IMR-90 (cell line): ENCODE data around the gene ADAMTS19. TPM values are rescaled to one million over a fixed set of nuclear protein-coding genes. Genes with fewer than 3 reads are reported as not detected.
"Not testable (repeated sequence)": the region's sequence is repeated elsewhere in the genome, so short reads cannot be mapped to it uniquely, and the experiment has no call there.

Source experiments
- ATAC-seq: fragments of 200-7000 bp; cut with Tn5 transposase; 2 replicates; pipeline ENCODE4 v1.9.1; 2020; ENCODE audit warnings: low read depth, mild to moderate bottlenecking, moderate library complexity
- BruUV-seq: library from RNA; stranded (reverse); fragments of 400-500 nt; replicated peaks from 2 replicates; lab custom pipeline; 2021; lab: Mats Ljungman, UMichigan
- CTCF ChIA-PET: fragments of 300-600 bp; formaldehyde crosslinking; extraction: SDS; loops from one replicate; lab custom pipeline; 2021; ENCODE audit warnings: antibody characterized with exemption; lab: Yijun Ruan, JAX
- POLR2A ChIA-PET: fragments of 300-600 bp; sonication (Branson Sonifier 250); formaldehyde crosslinking; loops from one replicate; lab custom pipeline; 2022; ENCODE audit warnings: antibody characterized with exemption; ENCODE audit not compliant: unreplicated experiment; lab: Charles Lee
- DNase-seq: peaks from one replicate; pipeline ENCODE4 v3.0.0; 2013
- H2AFZ ChIP-seq: replicated peaks from 2 replicates; pipeline ENCODE3; 2013; ENCODE audit warnings: low read length, mild to moderate bottlenecking; ENCODE audit not compliant: poor library complexity
- H2AK5ac ChIP-seq: 2 replicates; pipeline ENCODE4 v1.6.1; 2013; ENCODE audit warnings: low read depth, low read length, inconsistent platforms
- H2AK9ac ChIP-seq: replicated peaks from 2 replicates; pipeline ENCODE3; 2013; ENCODE audit warnings: mild to moderate bottlenecking, low read depth, low read length, moderate library complexity; ENCODE audit not compliant: poor library complexity
- H2BK120ac ChIP-seq: 2 replicates; pipeline ENCODE4 v1.6.1; 2013; ENCODE audit warnings: low read depth, low read length, inconsistent platforms
- H2BK15ac ChIP-seq: 3 replicates; pipeline ENCODE4 v1.6.1; 2013; ENCODE audit warnings: low read depth, low read length, inconsistent platforms
- H2BK20ac ChIP-seq: 2 replicates; pipeline ENCODE4 v1.6.1; 2013; ENCODE audit warnings: low read depth, mild to moderate bottlenecking, inconsistent platforms, low read length, moderate library complexity
- H2BK5ac ChIP-seq: 2 replicates; pipeline ENCODE4 v1.6.1; 2013; ENCODE audit warnings: mild to moderate bottlenecking, low read depth, low read length, inconsistent platforms; ENCODE audit not compliant: poor library complexity, severe bottlenecking
- H3K14ac ChIP-seq: replicated peaks from 2 replicates; pipeline ENCODE4 v1.6.1; 2013; ENCODE audit warnings: low read depth, low read length, inconsistent platforms
- H3K18ac ChIP-seq: 2 replicates; pipeline ENCODE4 v1.6.1; 2013; ENCODE audit warnings: low read depth, low read length, control low read depth
- H3K23ac ChIP-seq: 2 replicates; pipeline ENCODE4 v1.6.1; 2013; ENCODE audit warnings: low read depth, low read length, inconsistent platforms
- H3K27ac ChIP-seq: 2 replicates; pipeline ENCODE4 v1.5.1; 2013; ENCODE audit warnings: mild to moderate bottlenecking, control low read depth, low read length; ENCODE audit not compliant: insufficient read depth
- H3K27me3 ChIP-seq: 2 replicates; pipeline ENCODE4 v1.6.1; 2013; ENCODE audit warnings: low read length; ENCODE audit not compliant: control insufficient read depth, insufficient read depth
- H3K36me3 ChIP-seq: 2 replicates; pipeline ENCODE4 v1.6.1; 2013; ENCODE audit warnings: low read length, mixed read lengths; ENCODE audit not compliant: control insufficient read depth, insufficient read depth
- H3K4ac ChIP-seq: 2 replicates; pipeline ENCODE4 v1.6.1; 2013; ENCODE audit warnings: low read depth, low read length, inconsistent platforms
- H3K4me1 ChIP-seq: 2 replicates; pipeline ENCODE4 v1.6.1; 2013; ENCODE audit warnings: low read length, mixed read lengths; ENCODE audit not compliant: control insufficient read depth, insufficient read depth
- H3K4me2 ChIP-seq: 2 replicates; pipeline ENCODE4 v1.6.1; 2013; ENCODE audit warnings: low read depth, mild to moderate bottlenecking, control low read depth, low read length, moderate library complexity
- H3K4me3 ChIP-seq: 2 replicates; pipeline ENCODE4 v1.5.1; 2013; ENCODE audit warnings: low read depth, mild to moderate bottlenecking, control low read depth, low read length, moderate library complexity; ENCODE audit not compliant: insufficient read depth
- H3K56ac ChIP-seq: 2 replicates; pipeline ENCODE4 v1.6.1; 2013; ENCODE audit warnings: low read length, inconsistent platforms; ENCODE audit not compliant: insufficient read depth; ENCODE audit errors: extremely low read depth
- H3K79me1 ChIP-seq, 2 experiments: 2 replicates each; pipeline ENCODE4 v1.6.1; 2013; ENCODE audit warnings: low read length in 2 of 2, inconsistent platforms in 1 of 2, low read depth in 1 of 2
- H3K9ac ChIP-seq: 2 replicates; pipeline ENCODE4 v1.6.1; 2013; ENCODE audit warnings: low read depth, low read length, control low read depth
- H3K9me1 ChIP-seq: 2 replicates; pipeline ENCODE4 v1.6.1; 2013; ENCODE audit warnings: low read length, inconsistent platforms; ENCODE audit not compliant: insufficient read depth
- H3K9me3 ChIP-seq: 2 replicates; pipeline ENCODE4 v1.6.1; 2013; ENCODE audit warnings: low read length; ENCODE audit not compliant: control insufficient read depth, insufficient read depth
- H4K20me1 ChIP-seq: 2 replicates; pipeline ENCODE4 v1.6.1; 2013; ENCODE audit warnings: low read length, inconsistent platforms; ENCODE audit not compliant: insufficient read depth
- H4K5ac ChIP-seq: 2 replicates; pipeline ENCODE4 v1.6.1; 2013; ENCODE audit warnings: mild to moderate bottlenecking, low read depth, low read length, control low read depth
- H4K8ac ChIP-seq, 2 experiments: 2 replicates each; pipeline ENCODE4 v1.6.1; 2013; ENCODE audit warnings: low read depth in 2 of 2, low read length in 2 of 2, control low read depth in 1 of 2, inconsistent platforms in 1 of 2
- H4K91ac ChIP-seq: 2 replicates; pipeline ENCODE4 v1.6.1; 2013; ENCODE audit warnings: low read depth, low read length, inconsistent platforms; ENCODE audit not compliant: insufficient read depth
- WGBS, 2 experiments: methylation state at CpG; one replicate each; pipeline versions ENCODE4 v1.1.5 to v1.1.7; 2013; ENCODE audit warnings: missing lambda C conversion rate in 2 of 2; ENCODE audit not compliant: insufficient read length in 1 of 2; ENCODE audit errors: extremely low coverage in 2 of 2; 5-methylcytosine and 5-hydroxymethylcytosine counted together
- dilution Hi-C: fragments of 300-500 bp; cut with HindIII; formaldehyde crosslinking; loops from one replicate; pipeline ENCODE4 v1.14.3; 2018; ENCODE audit warnings: low sequenced_read_pairs; ENCODE audit not compliant: unreplicated experiment
- in situ Hi-C: fragments of 300-500 bp; cut with MboI; formaldehyde crosslinking; loops from 3 replicates; pipeline ENCODE4 v1.14.3; 2019; ENCODE audit warnings: low sequenced_read_pairs, inconsistent platforms, mixed read lengths
- intact Hi-C: fragments of 100-400 bp; cut with micrococcal nuclease; formaldehyde crosslinking; loops from 2 replicates; pipeline ENCODE4 v1.10.0; 2022
- polyA plus RNA-seq, 3 experiments: library from polyadenylated mRNA; depleted of rRNA; stranded (reverse); fragments of >200 nt; gene quantifications; 2 replicates each; pipeline ENCODE4 v1.2.3, GENCODE V29; 2012; ENCODE audit warnings: low replicate concordance in 1 of 3
- total RNA-seq: library from RNA; depleted of rRNA; stranded (reverse); fragments of >200 nt; gene quantifications from 2 replicates; pipeline ENCODE4 v1.2.3, GENCODE V29; 2012

Gene ADAMTS19
- total and polyA plus RNA-seq, 2 of the 4 experiments (the other 2 are of a cell fraction) = under 0.01 to 0.17 TPM

- DNase-seq, H4K8ac ChIP-seq, H3K4me1 ChIP-seq, CTCF ChIA-PET, H3K18ac ChIP-seq, H2BK120ac ChIP-seq, H2AK9ac ChIP-seq, H2BK5ac ChIP-seq, H3K27me3 ChIP-seq, H3K9me3 ChIP-seq, H3K79me1 ChIP-seq, POLR2A ChIA-PET, H2AFZ ChIP-seq, H2AK5ac ChIP-seq, H3K4me2 ChIP-seq, in situ Hi-C loops, H3K4me3 ChIP-seq, ATAC-seq, H4K20me1 ChIP-seq, H3K56ac ChIP-seq, H3K14ac ChIP-seq, H3K27ac ChIP-seq, dilution Hi-C loops, H2BK15ac ChIP-seq, H2BK20ac ChIP-seq, H3K36me3 ChIP-seq, H4K91ac ChIP-seq, H3K9ac ChIP-seq, H4K5ac ChIP-seq, intact Hi-C loops, H3K9me1 ChIP-seq, H3K4ac ChIP-seq, H3K23ac ChIP-seq, BruUV-seq: not testable (repeated sequence)
- WGBS, 2 experiments = no CpG with 5 or more reads among the region's 11 CpGs
Observed at GRCh38 chr5:129637501-129637900, 177.4 kb downstream of the ADAMTS19 start.
